Stomach (tissue), 9 donors: ENCODE measurements around the gene ATP11A. TPM values are rescaled to one million over a fixed set of nuclear protein-coding genes. Genes with fewer than 3 reads are reported as not detected.
A peak's percentile ranks its signal among the peaks of the same experiment; 100 is the strongest.

Source experiments
- DNase-seq, 2 donors: peaks; one replicate each; pipeline versions ENCODE4 v3.0.0 to v3.0.0-alpha.2; 2013 to 2019
- H3K27ac ChIP-seq, 5 donors: fragments of 200-600 bp in 4 of 5; sonication (generic) in 4 of 5; one replicate each; pipeline ENCODE4 v1.5.1; 2013 to 2019; ENCODE audit warnings: mild to moderate bottlenecking in 1 of 5, moderate library complexity in 1 of 5
- H3K27me3 ChIP-seq, 3 donors: fragments of 200-600 bp; sonication (generic); one replicate each; pipeline ENCODE4 v1.5.1; 2017 to 2019; ENCODE audit warnings: mixed run types in 1 of 3
- H3K36me3 ChIP-seq, 4 donors: fragments of 200-600 bp; sonication (generic); 1 replicate in 3 of 4; 2 replicates in 1 of 4; pipeline ENCODE4 v1.5.1; 2016 to 2019
- H3K4me1 ChIP-seq, 4 donors: fragments of 200-600 bp; sonication (generic); one replicate each; pipeline ENCODE4 v1.5.1; 2016 to 2019
- H3K4me3 ChIP-seq, 4 donors: fragments of 200-600 bp; sonication (generic) in 3 of 4; one replicate each; pipeline ENCODE4 v1.5.1; 2016 to 2019; ENCODE audit warnings: mild to moderate bottlenecking in 1 of 4
- H3K9me3 ChIP-seq, 4 donors: fragments of 200-600 bp; sonication (generic); one replicate each; pipeline ENCODE4 v1.5.1; 2016 to 2019
- CTCF ChIP-seq, 7 experiments: fragments of 450-650 bp in 4 of 7; fragments of 200-600 bp in 3 of 7; sonication (generic) in 3 of 7; IDR thresholded peaks; one replicate each; pipeline ENCODE4 v1.5.1; 2016 to 2019; ENCODE audit warnings: antibody characterized with exemption in 7 of 7, control low read depth in 2 of 7, mild to moderate bottlenecking in 1 of 7
- EP300 ChIP-seq: sonication (generic); formaldehyde crosslinking; IDR thresholded peaks from one replicate; pipeline ENCODE4 v1.6.1; 2017; ENCODE audit warnings: antibody characterized with exemption
- POLR2A ChIP-seq, 4 donors: fragments of 450-650 bp; IDR thresholded peaks; one replicate each; pipeline ENCODE4 v1.6.1; 2016; ENCODE audit warnings: antibody characterized with exemption in 4 of 4, control low read depth in 2 of 4, mild to moderate bottlenecking in 1 of 4, moderate library complexity in 1 of 4
- POLR2AphosphoS5 ChIP-seq, 3 donors: sonication (generic); formaldehyde crosslinking; IDR thresholded peaks; one replicate each; pipeline ENCODE4 v1.6.1; 2016; ENCODE audit warnings: antibody characterized with exemption in 3 of 3
- WGBS, 5 donors: extraction: QIAGEN DNeasy Blood & Tissue Kit in 3 of 5; methylation state at CpG; one replicate each; pipeline versions ENCODE4 v1.1.5 to v1.1.7; 2013 to 2018; 5-methylcytosine and 5-hydroxymethylcytosine counted together
- intact Hi-C: fragments of 100-400 bp; cut with DNase I; formaldehyde crosslinking; loops from one replicate; pipeline ENCODE4 v1.15.1; 2023; ENCODE audit warnings: low total_unique reads
- polyA plus RNA-seq, 3 donors: library from polyadenylated mRNA; stranded (reverse); fragments of 200-250 nt; gene quantifications; one replicate each; pipeline ENCODE4 v1.2.3, GENCODE V29; 2013
- total RNA-seq, 5 donors: library from RNA; depleted of rRNA; stranded (reverse); fragments of >200 nt; gene quantifications; one replicate each; pipeline versions ENCODE4 v1.1.0 to v1.2.3, GENCODE V29; 2014 to 2016
- donor health status: healthy with polysubstance abuse.
- donor health status: Bipolar disorder and iron deficiency.
- donor health status: healthy.

ATP11A gene
- total and polyA plus RNA-seq, 8 donors, result 1.1 to 70.9 (median 12.3) TPM

DNA sequence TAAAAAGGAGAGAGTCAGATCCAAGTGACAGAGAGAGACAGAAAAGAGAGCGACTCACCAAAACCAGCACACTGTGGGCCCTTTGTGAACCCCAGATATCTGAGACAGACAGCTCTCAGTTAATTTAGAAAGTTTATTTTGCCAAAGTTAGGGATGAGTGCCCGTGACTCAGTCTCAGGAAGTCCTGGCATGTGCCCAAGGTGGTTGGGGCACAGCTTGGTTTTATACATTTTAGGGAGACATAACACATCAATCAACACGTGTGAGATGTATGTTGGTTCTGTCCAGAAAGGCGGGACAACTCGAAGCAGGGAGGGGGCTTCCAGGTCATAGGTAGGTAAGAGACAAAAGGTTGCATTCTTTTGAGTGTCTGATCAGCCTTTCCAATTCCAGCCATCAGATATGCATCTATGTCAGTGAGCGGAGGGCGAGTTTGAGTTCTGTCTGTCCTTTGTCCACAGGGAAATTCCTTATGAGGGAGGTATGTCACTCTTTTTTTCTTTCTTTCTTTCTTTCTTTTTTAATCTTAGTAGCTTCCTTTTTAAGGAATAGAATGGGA lies 37.2 kb upstream of the ATP11A start:
- Histone ChIP-seq H3K27me3 (no peaks in the 10 kb centered on the region), H3K27ac (peak overlapping the region in 1 of 5 donors; percentile 50), H3K4me1 (peaks cover 0 to 11% (median 0%) of the 10 kb centered on the region in 4 donors), H3K9me3 (no peaks in the 10 kb centered on the region), H3K36me3 (no peaks in the 10 kb centered on the region), H3K4me3 (no peak overlapping the region)
- WGBS, 5 donors, result 66 to 79% (median 72%) methylated on average over 7 of the region's 7 CpGs
- TF ChIP-seq EP300 (no peak), CTCF (IDR thresholded peaks at IDR 0.05) (no peak), POLR2AphosphoS5 (IDR thresholded peaks at IDR 0.05) (no peak), POLR2A (IDR thresholded peaks at IDR 0.05) (no peak)
- DNase-seq, result no peak
- intact Hi-C loops, result no loop called here

- intact Hi-C loops, result no loop called here
- Histone ChIP-seq H3K9me3 (no peaks in the 10 kb centered on the region), H3K4me3 (no peak overlapping the region), H3K27me3 (no peaks in the 10 kb centered on the region), H3K4me1 (peaks cover 0 to 11% (median 0%) of the 10 kb centered on the region in 4 donors), H3K36me3 (no peaks in the 10 kb centered on the region), H3K27ac (no peak overlapping the region)
- no peak for TF ChIP-seq EP300
- TF ChIP-seq POLR2A (IDR thresholded peaks at IDR 0.05), result no peak
- TF ChIP-seq POLR2AphosphoS5 (IDR thresholded peaks at IDR 0.05), result no peak
- no peak for TF ChIP-seq CTCF (IDR thresholded peaks at IDR 0.05)
- DNase-seq, result peak in 1 of 2 donors; percentile 84
- 64 to 73% (median 70%) methylated on average over 3 of the region's 3 CpGs for WGBS, 5 donors
Measured at GRCh38 chr13:112653071-112653470, 36.8 kb upstream of the ATP11A start.

DNA sequence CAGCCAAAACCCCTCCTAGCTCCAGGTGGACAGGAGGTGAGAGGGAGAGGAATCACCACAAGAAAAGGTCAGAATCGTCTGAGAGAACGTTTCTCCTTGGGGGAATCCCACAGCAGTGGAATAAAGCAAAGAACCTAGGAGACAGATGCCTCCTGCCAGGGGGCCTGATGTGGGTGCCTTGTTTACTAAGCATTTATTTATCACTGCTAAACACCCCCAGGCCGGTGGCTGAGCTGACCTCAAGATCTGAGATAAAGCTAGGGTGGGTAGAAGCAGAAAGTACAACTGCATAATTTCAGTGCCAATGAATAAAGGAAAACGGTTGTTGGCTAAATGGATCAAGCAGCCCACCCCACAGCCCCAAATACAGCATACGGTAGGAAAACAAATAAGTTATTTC lies 33.9 kb upstream of the ATP11A start:
- intact Hi-C loops, result no loop called here
- Histone ChIP-seq H3K27ac (no peak overlapping the region), H3K9me3 (no peaks in the 10 kb centered on the region), H3K4me1 (peaks cover 0 to 11% (median 0%) of the 10 kb centered on the region in 4 donors), H3K36me3 (no peaks in the 10 kb centered on the region), H3K27me3 (no peaks in the 10 kb centered on the region), H3K4me3 (no peak overlapping the region)
- no peak for DNase-seq
- WGBS, 5 donors, result 42 to 74% (median 53%) methylated on average over 5 of the region's 5 CpGs
- TF ChIP-seq CTCF (IDR thresholded peaks at IDR 0.05), result no peak
- TF ChIP-seq POLR2A (IDR thresholded peaks at IDR 0.05), result no peak
- no peak for TF ChIP-seq POLR2AphosphoS5 (IDR thresholded peaks at IDR 0.05)

GRCh38 chr13:112657850-112658445 lies 31.9 kb upstream of the ATP11A start:
- no peaks in the 10 kb centered on the region for H3K9me3 ChIP-seq
- WGBS, 5 donors, result 76 to 89% (median 80%) methylated on average over 9 to 14 of the region's 14 CpGs
- no peaks in the 10 kb centered on the region for H3K4me1 ChIP-seq
- no peak overlapping the region for H3K27ac ChIP-seq
- H3K36me3 ChIP-seq, result no peaks in the 10 kb centered on the region
- no peaks in the 10 kb centered on the region for H3K27me3 ChIP-seq
- no peak overlapping the region for H3K4me3 ChIP-seq
- intact Hi-C loops, result no loop called here
- DNase-seq, result peak in 1 of 2 donors; percentile 84
- TF ChIP-seq POLR2AphosphoS5 (IDR thresholded peaks at IDR 0.05) (peak in 1 of 3 donors; percentile 15), CTCF (IDR thresholded peaks at IDR 0.05) (no peak), POLR2A (IDR thresholded peaks at IDR 0.05) (no peak)
